ENCODE measurements around the gene COMMD3. TPM values are rescaled to one million over a fixed set of nuclear protein-coding genes. Genes with fewer than 3 reads are reported as not detected.

COMMD3 gene
- total and polyA plus RNA-seq, 2 of the 8 experiments (the other 6 are each of a cell fraction or from before 2014, with no cell fraction given) = 2.3 to 2.7 TPM

DNA sequence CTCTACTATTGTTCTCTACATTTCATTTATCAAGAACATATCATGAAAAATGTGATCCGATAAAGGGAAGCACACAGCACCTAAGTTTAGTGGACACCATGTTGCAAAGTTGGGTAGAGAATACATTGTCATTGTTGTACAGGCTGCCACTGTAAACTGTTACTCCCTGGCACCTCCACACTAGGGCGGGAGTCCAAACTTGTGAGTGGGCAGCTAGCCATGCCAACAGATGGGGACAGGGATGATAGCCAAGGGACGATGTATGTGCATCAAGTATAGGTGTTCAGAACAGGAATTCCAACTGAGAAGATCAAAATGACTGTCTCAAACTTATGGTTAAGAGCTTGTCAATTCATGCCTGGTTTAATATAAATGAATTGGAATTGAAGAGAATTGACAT is 31.1 kb upstream of the COMMD3 start:
- CTCF ChIA-PET (ENCODE audit: partially characterized antibody) = interaction anchor here (1.1 kb wide), 1 partner anchor 42 kb away, joined by 3 read pairs; no protein-coding TSS in a partner anchor
- Histone ChIP-seq H3K9ac (replicated peaks in 1 of 4; ENCODE audit: extremely low read depth in 1 of 4, low read depth in 3 of 4, low read length in 3 of 4) (no peak overlapping the region), H4K91ac (replicated peaks; ENCODE audit: insufficient read length, low read length) (no peak overlapping the region), H3K27ac (ENCODE audit: low read depth, low read length) (no peak overlapping the region), H3K14ac (ENCODE audit: insufficient read length) (no peak overlapping the region), H3K23me2 (ENCODE audit: low read depth, low read length) (no peaks in the 10 kb centered on the region), H2AFZ (ENCODE audit: low read length) (no peak overlapping the region), H2AK5ac (ENCODE audit: low read depth, low read length) (no peak overlapping the region), H2BK12ac (ENCODE audit: low read depth, low read length) (no peak overlapping the region), H2BK20ac (ENCODE audit: low read length) (no peak overlapping the region), H3K23ac (ENCODE audit: insufficient read length) (no peak overlapping the region), H3K79me2 (ENCODE audit: control insufficient read depth in 1 of 2, insufficient read depth in 2 of 2, low read length in 2 of 2) (no peaks in the 10 kb centered on the region), H3K4me2 (ENCODE audit: insufficient read depth in 1 of 2, low read depth in 2 of 2, low read length in 2 of 2) (no peak overlapping the region), H4K5ac (ENCODE audit: insufficient read length, low read depth, low read length) (no peak overlapping the region), H3K9me3 (ENCODE audit: insufficient read depth in 2 of 2, low read depth in 1 of 2, low read length in 1 of 2) (no peaks in the 10 kb centered on the region), H3K4me1 (replicated peaks in 1 of 4; ENCODE audit: control insufficient read depth in 3 of 4, insufficient read depth in 4 of 4, low read length in 3 of 4) (peaks cover 0 to 1% (median 0%) of the 10 kb centered on the region in 4 experiments; a peak in 1 of 7 replicates), H4K20me1 (replicated peaks in 1 of 2; ENCODE audit: control insufficient read depth in 1 of 2, insufficient read depth in 2 of 2, low read length in 2 of 2) (no peaks in the 10 kb centered on the region), H3K56ac (replicated peaks; ENCODE audit: insufficient read length, low read depth, low read length) (no peak overlapping the region), H2BK15ac (ENCODE audit: low read length) (no peak overlapping the region), H3K79me1 (ENCODE audit: low read depth, low read length) (no peaks in the 10 kb centered on the region), H3K4me3 (ENCODE audit: extremely low read depth in 1 of 4, insufficient read depth in 2 of 4, low read depth in 3 of 4, low read length in 4 of 4) (no peak overlapping the region), H2BK5ac (ENCODE audit: low read depth, low read length) (no peak overlapping the region), H3K27me3 (replicated peaks in 1 of 4; ENCODE audit: control insufficient read depth in 3 of 4, extremely low read depth in 1 of 4, insufficient read depth in 3 of 4, low read length in 3 of 4) (no peaks in the 10 kb centered on the region), H3K36me3 (ENCODE audit: control insufficient read depth in 2 of 4, insufficient read depth in 4 of 4, low read length in 3 of 4) (no peaks in the 10 kb centered on the region), H3K18ac (ENCODE audit: extremely low read depth, low read length) (no peak overlapping the region), H2BK120ac (replicated peaks; ENCODE audit: low read depth, low read length) (no peak overlapping the region), H4K8ac (ENCODE audit: extremely low read depth, insufficient read depth, low read length) (no peak overlapping the region), H3K4ac (replicated peaks; ENCODE audit: insufficient read length, low read depth, low read length) (no peak overlapping the region)
- POLR2A ChIA-PET (ENCODE audit: partially characterized antibody) = no interaction called here
- DNase-seq (ENCODE audit: low read depth in 1 of 2, low spot score in 2 of 2) (no peak), FAIRE-seq (no peak)
- no peak for TF ChIP-seq ZNF274 (IDR thresholded peaks at IDR 0.05; ENCODE audit: borderline replicate concordance, extremely low read depth, low read length)
- no peak for TF ChIP-seq CTBP2 (IDR thresholded peaks at IDR 0.05; ENCODE audit: borderline replicate concordance, insufficient read depth, insufficient read length, low read length)
- TF ChIP-seq CBX8 (IDR thresholded peaks at IDR 0.05; ENCODE audit: borderline replicate concordance, low read depth, low read length) = no peak
- TF ChIP-seq SIRT6 (IDR thresholded peaks at IDR 0.05; ENCODE audit: low read length) = no peak
- no peak for TF ChIP-seq PHF8 (conservative IDR thresholded peaks at IDR 0.05; ENCODE audit: low read depth, low read length)
- TF ChIP-seq, protein P1, sequence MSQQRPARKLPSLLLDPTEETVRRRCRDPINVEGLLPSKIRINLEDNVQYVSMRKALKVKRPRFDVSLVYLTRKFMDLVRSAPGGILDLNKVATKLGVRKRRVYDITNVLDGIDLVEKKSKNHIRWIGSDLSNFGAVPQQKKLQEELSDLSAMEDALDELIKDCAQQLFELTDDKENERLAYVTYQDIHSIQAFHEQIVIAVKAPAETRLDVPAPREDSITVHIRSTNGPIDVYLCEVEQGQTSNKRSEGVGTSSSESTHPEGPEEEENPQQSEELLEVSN (IDR thresholded peaks at IDR 0.05) = no peak
- TF ChIP-seq TBP (IDR thresholded peaks at IDR 0.05; ENCODE audit: low read depth, low read length) = no peak
- no peak for TF ChIP-seq BCL11A (IDR thresholded peaks at IDR 0.05; ENCODE audit: low read depth in 2 of 2, low read length in 2 of 2)
- WGBS, 2 experiments (ENCODE audit: extremely low coverage in 1 of 2, insufficient coverage in 1 of 2, insufficient read length in 1 of 2, insufficient replicate concordance in 2 of 2, low coverage in 1 of 2, low lambda C conversion rate in 2 of 2, missing lambda C conversion rate in 1 of 2) = 91% methylated on average over 3 of the region's 3 CpGs; no CpG with 5 or more reads in 1 of the 2 experiments

All from H1 (cell line).